NCI-H2029 (cell line): Measurements from ENCODE around the gene CDC6.

Source experiments
- DNase-seq: peaks from one replicate; lab custom pipeline; 2025; lab: John Stamatoyannopoulos, UW

CDC6 gene

DNA sequence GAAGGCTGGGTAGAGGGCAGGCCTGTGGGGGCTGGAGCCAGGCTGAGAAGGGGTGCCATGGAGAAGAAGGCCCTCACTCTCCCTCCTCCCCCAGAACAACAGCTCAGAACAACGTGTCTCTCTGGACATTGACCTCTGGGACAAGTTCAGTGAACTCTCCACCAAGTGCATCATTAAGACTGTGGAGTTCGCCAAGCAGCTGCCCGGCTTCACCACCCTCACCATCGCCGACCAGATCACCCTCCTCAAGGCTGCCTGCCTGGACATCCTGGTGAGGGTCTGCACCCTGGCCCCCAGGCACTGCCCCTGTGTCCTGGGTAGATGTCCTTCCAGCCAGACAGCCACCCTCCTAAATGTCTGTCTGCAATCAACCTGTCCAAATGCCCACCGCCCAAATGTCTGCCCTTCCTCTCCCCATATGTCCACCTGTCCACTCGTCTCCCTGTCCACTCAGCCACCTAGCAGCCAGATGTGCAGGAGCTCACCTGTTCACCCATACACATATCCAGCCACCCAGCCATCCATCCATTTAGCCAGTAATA lies 64.6 kb downstream of the CDC6 start:
- DNase-seq: no peak

DNA sequence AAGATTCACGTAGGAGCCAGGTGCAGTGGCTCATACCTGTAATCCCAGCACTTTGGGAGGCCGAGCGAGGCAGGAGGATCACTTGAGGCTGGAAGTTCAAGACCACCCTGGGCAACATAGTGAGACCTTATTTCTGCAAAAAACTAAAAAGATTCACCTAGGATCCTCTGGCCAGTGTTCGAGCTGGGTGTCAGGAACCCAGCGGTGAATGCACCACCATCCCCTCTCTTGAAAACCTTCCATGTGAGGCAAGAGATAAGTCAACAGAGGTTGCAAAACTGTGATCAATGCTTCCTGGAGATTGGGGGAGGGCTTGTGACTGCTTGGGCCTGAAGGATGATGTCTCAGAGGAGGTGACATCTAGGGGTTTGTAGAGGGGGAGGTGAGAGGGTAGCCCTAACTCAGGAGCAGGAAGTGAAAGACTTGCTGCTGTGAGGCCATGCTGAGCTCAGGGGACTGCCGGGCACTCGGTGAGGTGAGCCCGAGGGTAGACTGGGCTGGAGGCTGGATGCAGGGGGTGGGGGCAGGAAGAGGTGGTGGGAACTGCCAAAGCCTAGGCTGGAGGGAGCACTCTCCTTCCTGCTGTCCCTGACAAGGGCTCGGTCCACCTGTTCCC lies 65.2 kb downstream of the CDC6 start:
- DNase-seq: no peak
